NB4 (cell line): ENCODE measurements around the gene MS4A12.

Experiments used
- CTCF ChIP-seq: IDR thresholded peaks from one replicate; pipeline ENCODE4 v1.5.1; 2012; ENCODE audit warnings: low read depth, low read length
- POLR2A ChIP-seq: IDR thresholded peaks from 2 replicates; pipeline ENCODE4 v1.6.1; 2011; ENCODE audit warnings: mild to moderate bottlenecking; ENCODE audit not compliant: insufficient read length; ENCODE audit errors: extremely low read depth

GRCh38 chr11:60468829-60469228, 23.7 kb upstream of the MS4A12 start:
- TF ChIP-seq CTCF (no peak), POLR2A (no peak)
